BE2C (cell line): ENCODE results near the gene LRRC8D.

Experiments used
- DNase-seq: peaks from one replicate; pipeline ENCODE4 v3.0.0-alpha.2; 2020
- H3K27me3 ChIP-seq: fragments of 250-450 bp; sonication (Bioruptor Pico); 2 replicates; pipeline ENCODE4 v1.5.1; 2020; ENCODE audit warnings: mild to moderate bottlenecking
- H3K36me3 ChIP-seq: fragments of 250-450 bp; sonication (Bioruptor Pico); 2 replicates; pipeline ENCODE4 v1.5.1; 2020; ENCODE audit warnings: mild to moderate bottlenecking
- H3K4me1 ChIP-seq: fragments of 250-450 bp; sonication (Bioruptor Pico); 2 replicates; pipeline ENCODE4 v1.5.1; 2020
- H3K4me3 ChIP-seq: 2 replicates; pipeline ENCODE4 v1.5.1; 2011; ENCODE audit warnings: low read depth, low read length
- H3K9me3 ChIP-seq: fragments of 250-450 bp; sonication (Bioruptor Pico); 2 replicates; pipeline ENCODE4 v1.5.1; 2020
- CTCF ChIP-seq: IDR thresholded peaks from 2 replicates; pipeline ENCODE4 v1.5.1; 2012; ENCODE audit warnings: mild to moderate bottlenecking, low read depth, low read length

LRRC8D gene

GRCh38 chr1:89834083-89834704, 13.4 kb downstream of the LRRC8D start:
- Histone ChIP-seq H3K36me3 (no peaks in the 10 kb centered on the region), H3K4me1 (no peaks in the 10 kb centered on the region), H3K4me3 (no peak overlapping the region), H3K27me3 (no peaks in the 10 kb centered on the region), H3K9me3 (no peaks in the 10 kb centered on the region)
- TF ChIP-seq CTCF: no peak
- no peak for DNase-seq

- no peak for TF ChIP-seq CTCF
- Histone ChIP-seq H3K36me3 (no peaks in the 10 kb centered on the region), H3K4me3 (no peak overlapping the region), H3K27me3 (no peaks in the 10 kb centered on the region), H3K4me1 (no peaks in the 10 kb centered on the region), H3K9me3 (no peaks in the 10 kb centered on the region)
- DNase-seq: no peak
Observed at GRCh38 chr1:89836252-89837035, 15.6 kb downstream of the LRRC8D start.

- H3K9me3 ChIP-seq: no peaks in the 10 kb centered on the region
- H3K36me3 ChIP-seq: no peaks in the 10 kb centered on the region
- DNase-seq: no peak
- no peak for TF ChIP-seq CTCF
- no peaks in the 10 kb centered on the region for H3K4me1 ChIP-seq
- no peak overlapping the region for H3K4me3 ChIP-seq
- H3K27me3 ChIP-seq: no peaks in the 10 kb centered on the region
Observed at GRCh38 chr1:89837036-89837481, 16.2 kb downstream of the LRRC8D start.

- no peak for DNase-seq
- no peaks in the 10 kb centered on the region for H3K36me3 ChIP-seq
- no peaks in the 10 kb centered on the region for H3K4me1 ChIP-seq
Observed at GRCh38 chr1:89837510-89837909, 16.7 kb downstream of the LRRC8D start.

GRCh38 chr1:89839516-89839915, 18.7 kb downstream of the LRRC8D start:
- H3K4me1 ChIP-seq: no peaks in the 10 kb centered on the region
- no peaks in the 10 kb centered on the region for H3K9me3 ChIP-seq
- H3K27me3 ChIP-seq: no peaks in the 10 kb centered on the region
- DNase-seq: no peak
- no peak for TF ChIP-seq CTCF
- no peaks in the 10 kb centered on the region for H3K36me3 ChIP-seq
- no peak overlapping the region for H3K4me3 ChIP-seq

More at GRCh38 chr1:89837510-89837909, 16.7 kb downstream of the LRRC8D start:
- Histone ChIP-seq H3K9me3 (no peaks in the 10 kb centered on the region), H3K27me3 (no peaks in the 10 kb centered on the region), H3K4me3 (no peak overlapping the region)
- TF ChIP-seq CTCF: no peak

- no peaks in the 10 kb centered on the region for H3K4me1 ChIP-seq
- TF ChIP-seq CTCF: no peak
Observed at GRCh38 chr1:89841507-89841906, 20.7 kb downstream of the LRRC8D start.

More at GRCh38 chr1:89841507-89841906, 20.7 kb downstream of the LRRC8D start:
- no peaks in the 10 kb centered on the region for H3K27me3 ChIP-seq
- H3K36me3 ChIP-seq: no peaks in the 10 kb centered on the region
- no peak for DNase-seq
- H3K4me3 ChIP-seq: no peak overlapping the region
- no peaks in the 10 kb centered on the region for H3K9me3 ChIP-seq
